GM23338 (cell line): ENCODE results near the gene FRA10AC1. TPM values are rescaled to one million over a fixed set of nuclear protein-coding genes. Genes with fewer than 3 reads are reported as not detected.
A peak's percentile ranks its signal among the peaks of the same experiment; 100 is the strongest.

Experiments used
- ATAC-seq: fragments of 200-7000 bp; cut with Tn5 transposase; 3 replicates; pipeline ENCODE4 v1.9.1; 2020
- DNase-seq: peaks from one replicate; pipeline ENCODE4 v3.0.0-alpha.2; 2015; ENCODE audit warnings: low spot score
- H2AFZ ChIP-seq: fragments of 200-600 bp; sonication (generic); 2 replicates; pipeline ENCODE4 v1.8.0; 2016; ENCODE audit warnings: antibody characterized with exemption, mild to moderate bottlenecking, moderate library complexity
- H3F3A ChIP-seq: fragments of 200-600 bp; sonication (generic); replicated peaks from 2 replicates; pipeline ENCODE4 v1.8.0; 2017; ENCODE audit warnings: antibody characterized with exemption, mixed run types, low read depth
- H3K27ac ChIP-seq: fragments of 200-600 bp; sonication (generic); 2 replicates; pipeline ENCODE4 v1.6.1; 2016; ENCODE audit warnings: low read depth
- H3K27me3 ChIP-seq: fragments of 200-600 bp; sonication (generic); 2 replicates; pipeline ENCODE4 v1.8.0; 2016; ENCODE audit warnings: mild to moderate bottlenecking, mixed run types, moderate library complexity; ENCODE audit not compliant: insufficient read depth
- H3K36me3 ChIP-seq: fragments of 200-600 bp; sonication (generic); 2 replicates; pipeline ENCODE4 v1.8.0; 2016; ENCODE audit warnings: mild to moderate bottlenecking; ENCODE audit not compliant: insufficient read depth
- H3K4me1 ChIP-seq: fragments of 200-600 bp; sonication (generic); 2 replicates; pipeline ENCODE4 v1.8.0; 2016; ENCODE audit warnings: mild to moderate bottlenecking, moderate library complexity; ENCODE audit not compliant: insufficient read depth
- H3K4me2 ChIP-seq: fragments of 200-600 bp; sonication (generic); 2 replicates; pipeline ENCODE4 v1.7.1; 2017; ENCODE audit warnings: mixed run types
- H3K4me3 ChIP-seq: fragments of 200-600 bp; sonication (generic); 2 replicates; pipeline ENCODE4 v1.6.1; 2016; ENCODE audit warnings: mixed run types
- H3K79me2 ChIP-seq: fragments of 200-600 bp; sonication (generic); replicated peaks from 2 replicates; pipeline ENCODE4 v1.8.0; 2017; ENCODE audit warnings: mild to moderate bottlenecking; ENCODE audit not compliant: insufficient read depth
- H3K9me2 ChIP-seq: fragments of 200-600 bp; sonication (generic); 2 replicates; pipeline ENCODE4 v1.8.0; 2017; ENCODE audit not compliant: insufficient read depth
- H4K20me1 ChIP-seq: fragments of 200-600 bp; sonication (generic); replicated peaks from 2 replicates; pipeline ENCODE4 v1.8.0; 2017; ENCODE audit warnings: mild to moderate bottlenecking; ENCODE audit not compliant: insufficient read depth
- H3K27ac Mint-ChIP-seq: 2 replicates; pipeline ENCODE4 v1.8.0; 2020; ENCODE audit warnings: inconsistent platforms, mild to moderate bottlenecking, moderate library complexity, mixed read lengths
- H3K27me3 Mint-ChIP-seq: 3 replicates; pipeline ENCODE4 v1.8.0; 2022; ENCODE audit warnings: low read depth, mild to moderate bottlenecking, moderate library complexity, mixed read lengths, inconsistent platforms; ENCODE audit not compliant: insufficient read depth, poor library complexity
- H3K36me3 Mint-ChIP-seq: 3 replicates; pipeline ENCODE4 v1.8.0; 2021; ENCODE audit warnings: low read depth, mild to moderate bottlenecking, inconsistent platforms, moderate library complexity, mixed read lengths
- H3K4me1 Mint-ChIP-seq: 3 replicates; pipeline ENCODE4 v1.8.0; 2020; ENCODE audit warnings: mild to moderate bottlenecking, inconsistent platforms, mixed read lengths
- H3K4me3 Mint-ChIP-seq: 3 replicates; pipeline ENCODE4 v1.8.0; 2021; ENCODE audit warnings: moderate library complexity, mild to moderate bottlenecking, inconsistent platforms, mixed read lengths
- H3K9me3 Mint-ChIP-seq: 3 replicates; pipeline ENCODE4 v1.8.0; 2020; ENCODE audit warnings: moderate library complexity, mild to moderate bottlenecking, inconsistent platforms, mixed read lengths
- CREB1 ChIP-seq: fragments of 250-450 bp; sonication (Bioruptor Pico); IDR thresholded peaks from 2 replicates; pipeline ENCODE4 v1.5.0; 2020; ENCODE audit warnings: low read depth, mild to moderate bottlenecking, moderate library complexity
- CTCF ChIP-seq, 2 experiments: fragments of 200-600 bp in 1 of 2; sonication (generic) in 1 of 2; conservative IDR thresholded peaks; 2 replicates each; pipeline versions ENCODE4 v1.5.1 to v1.6.1; 2016 to 2017; ENCODE audit warnings: antibody characterized with exemption in 2 of 2, low read depth in 2 of 2, mild to moderate bottlenecking in 2 of 2, moderate library complexity in 1 of 2
- ETS1 ChIP-seq: IDR thresholded peaks from 2 replicates; pipeline ENCODE4 v1.6.1; 2016; ENCODE audit warnings: antibody characterized with exemption
- EZH2 ChIP-seq: fragments of 200-600 bp; sonication (generic); IDR thresholded peaks from one replicate; pipeline ENCODE4 v1.8.0; 2017; ENCODE audit warnings: antibody characterized with exemption, mild to moderate bottlenecking, low read depth; ENCODE audit not compliant: unreplicated experiment
- EZH2phosphoT487 ChIP-seq: fragments of 200-600 bp; sonication (generic); IDR thresholded peaks from one replicate; pipeline ENCODE4 v1.8.1; 2018; ENCODE audit warnings: antibody characterized with exemption; ENCODE audit not compliant: unreplicated experiment
- JUNB ChIP-seq: IDR thresholded peaks from one replicate; pipeline ENCODE4 v1.6.1; 2016; ENCODE audit warnings: antibody characterized with exemption; ENCODE audit not compliant: unreplicated experiment
- NANOG ChIP-seq: IDR thresholded peaks from 2 replicates; pipeline ENCODE4 v1.6.1; 2016; ENCODE audit warnings: antibody characterized with exemption, borderline replicate concordance
- POLR2AphosphoS5 ChIP-seq: IDR thresholded peaks from 2 replicates; pipeline ENCODE4 v1.6.1; 2016; ENCODE audit warnings: antibody characterized with exemption, low read depth
- REST ChIP-seq: IDR thresholded peaks from one replicate; pipeline ENCODE4 v1.6.1; 2018; ENCODE audit warnings: antibody characterized with exemption; ENCODE audit not compliant: unreplicated experiment
- STAT1 ChIP-seq: IDR thresholded peaks from one replicate; pipeline ENCODE4 v1.6.1; 2016; ENCODE audit warnings: antibody characterized with exemption; ENCODE audit not compliant: unreplicated experiment
- ZNF114 ChIP-seq: fragments of 250-450 bp; sonication (Bioruptor Pico); IDR thresholded peaks from 2 replicates; pipeline ENCODE4 v1.5.0; 2020; ENCODE audit warnings: mild to moderate bottlenecking, moderate library complexity
- ZNF331 ChIP-seq: fragments of 250-450 bp; sonication (Bioruptor Pico); IDR thresholded peaks from 2 replicates; pipeline ENCODE4 v1.5.0; 2020; ENCODE audit warnings: low read depth, mild to moderate bottlenecking, moderate library complexity
- ZNF462 ChIP-seq: fragments of 250-450 bp; sonication (Bioruptor Pico); IDR thresholded peaks from 2 replicates; pipeline ENCODE4 v1.5.0; 2020; ENCODE audit warnings: mild to moderate bottlenecking, moderate library complexity
- polyA plus RNA-seq: library from polyadenylated mRNA; unstranded; fragments of >200 nt; fragmentation: Nextera tagmentation; extraction: Ambion mirVana; gene quantifications from 2 replicates; pipeline ENCODE4 v1.2.1, GENCODE V29; 2016
- total RNA-seq: library from RNA; depleted of rRNA; stranded (reverse); fragments of >200 nt; shearing (Covaris generic); gene quantifications from 2 replicates; pipeline ENCODE4 v1.2.3, GENCODE V29; 2014

The FRA10AC1 gene
- total and polyA plus RNA-seq, 2 experiments from 2014 or later = 35.4 to 51.5 TPM

GRCh38 chr10:93719901-93720300 is 17.5 kb upstream of the FRA10AC1 start:
- Histone ChIP-seq H3K79me2 (no peaks in the 10 kb centered on the region), H3K27ac (no peak overlapping the region), H3K4me1 (peaks cover 35% of the 10 kb centered on the region), H2AFZ (peak overlapping the region; percentile 83), H3K4me3 (0 out of 2 replicates have a peak overlapping the region, but pooled peaks have one; percentile 12), H3K27me3 (no peaks in the 10 kb centered on the region), H3K36me3 (0 out of 2 replicates have a peak, but pooled peaks cover 3% of the 10 kb centered on the region), H3K9me2 (0 out of 2 replicates have a peak, but pooled peaks cover 2% of the 10 kb centered on the region), H3F3A (no peaks in the 10 kb centered on the region), H4K20me1 (no peaks in the 10 kb centered on the region), H3K4me2 (peak overlapping the region; percentile 68)
- Mint-ChIP-seq H3K4me3 (no peak overlapping the region), H3K9me3 (no peaks in the 10 kb centered on the region), H3K27me3 (peaks cover 2% of the 10 kb centered on the region), H3K36me3 (no peaks in the 10 kb centered on the region), H3K27ac (no peak overlapping the region), H3K4me1 (peaks cover 20% of the 10 kb centered on the region)
- TF ChIP-seq REST (no peak), EZH2 (no peak), EZH2phosphoT487 (no peak), CREB1 (CRISPR knock-in tag) (no peak), STAT1 (no peak), ZNF462 (CRISPR knock-in tag) (no peak), ZNF114 (CRISPR knock-in tag) (no peak), ETS1 (no peak), JUNB (no peak), ZNF331 (CRISPR knock-in tag) (no peak), NANOG (no peak), CTCF (conservative IDR thresholded peaks at IDR 0.05; ENCODE audit: low read depth in 2 of 2) (no peak), POLR2AphosphoS5 (no peak)
- ATAC-seq (peak; percentile 43), DNase-seq (no peak)
